ENCODE results near the gene POLR3B. TPM values are rescaled to one million over a fixed set of nuclear protein-coding genes. Genes with fewer than 3 reads are reported as not detected.

The POLR3B gene
- total RNA-seq, 1 donor from 2014 or later: 9.6 TPM

DNA sequence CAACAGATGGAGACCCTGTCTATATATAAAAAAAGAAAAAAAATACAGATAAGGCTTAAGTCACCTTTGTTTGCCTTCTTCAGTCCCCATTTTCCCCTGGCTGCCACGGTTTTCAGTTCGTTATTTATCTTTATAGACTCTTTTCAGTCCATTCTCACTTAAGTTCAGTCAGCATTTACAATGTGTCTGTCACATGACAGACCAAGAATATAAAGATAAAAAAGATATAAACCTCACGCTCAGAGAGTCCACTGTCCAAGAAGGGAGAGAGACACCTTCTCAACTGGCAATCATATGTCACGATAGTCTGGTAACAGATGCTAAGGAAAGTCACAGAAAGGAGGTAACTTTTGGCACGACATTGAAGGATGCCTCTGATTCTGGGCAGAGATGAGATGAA lies 13.4 kb upstream of the POLR3B start:
- no peak for TF ChIP-seq CTCF (IDR thresholded peaks at IDR 0.05)

GRCh38 chr12:106345746-106346145 lies 11.8 kb upstream of the POLR3B start:
- H3K27ac ChIP-seq: no peak overlapping the region
- no peak overlapping the region for H3K4me3 ChIP-seq
- peak; percentile 44 for TF ChIP-seq CTCF (IDR thresholded peaks at IDR 0.05)
- H3K4me1 ChIP-seq: peaks cover 30% of the 10 kb centered on the region
- H3K27me3 ChIP-seq (ENCODE audit: low read depth): no peaks in the 10 kb centered on the region
- H3K36me3 ChIP-seq: peaks cover 40% of the 10 kb centered on the region
- ATAC-seq (peak; percentile 66 to 71), DNase-seq (no peak)
- intact Hi-C loops (cut with DNase I): no loop called here
- H3K9me3 ChIP-seq: no peaks in the 10 kb centered on the region

More for the DNA sequence above, 13.4 kb upstream of the POLR3B start:
- Histone ChIP-seq H3K36me3 (peaks cover 44% of the 10 kb centered on the region), H3K4me3 (no peak overlapping the region), H3K27ac (peak overlapping the region; percentile 8), H3K9me3 (no peaks in the 10 kb centered on the region), H3K27me3 (ENCODE audit: low read depth) (no peaks in the 10 kb centered on the region), H3K4me1 (peaks cover 31% of the 10 kb centered on the region)
- ATAC-seq (no peak), DNase-seq (no peak)
- intact Hi-C loops (cut with DNase I): no loop called here

- TF ChIP-seq CTCF (IDR thresholded peaks at IDR 0.05): no peak
- H3K27me3 ChIP-seq (ENCODE audit: low read depth): no peaks in the 10 kb centered on the region
- no peak overlapping the region for H3K27ac ChIP-seq
- H3K9me3 ChIP-seq: no peaks in the 10 kb centered on the region
- ATAC-seq (no peak), DNase-seq (no peak)
- H3K4me3 ChIP-seq: no peak overlapping the region
- intact Hi-C loops (cut with DNase I): no loop called here
- H3K4me1 ChIP-seq: peaks cover 4% of the 10 kb centered on the region
- peaks cover 23% of the 10 kb centered on the region for H3K36me3 ChIP-seq
These were observed 9.1 kb upstream of the POLR3B start for GRCh38 chr12:106348411-106348810.

- ATAC-seq: no peak
- intact Hi-C loops (cut with DNase I): loop anchor here (10.0 kb wide), 1 partner anchor 48 kb away; the partner anchor contains the start of gene TCP11L2
- H3K27ac ChIP-seq: no peak overlapping the region
- TF ChIP-seq CTCF (IDR thresholded peaks at IDR 0.05): no peak
- H3K27me3 ChIP-seq (ENCODE audit: low read depth): no peaks in the 10 kb centered on the region
- no peak overlapping the region for H3K4me3 ChIP-seq
- DNase-seq: no peak
- H3K36me3 ChIP-seq: peaks cover 4% of the 10 kb centered on the region
- peaks cover 10% of the 10 kb centered on the region for H3K4me1 ChIP-seq
- no peaks in the 10 kb centered on the region for H3K9me3 ChIP-seq
These were observed 4.4 kb upstream of the POLR3B start for GRCh38 chr12:106353175-106353574.

DNA sequence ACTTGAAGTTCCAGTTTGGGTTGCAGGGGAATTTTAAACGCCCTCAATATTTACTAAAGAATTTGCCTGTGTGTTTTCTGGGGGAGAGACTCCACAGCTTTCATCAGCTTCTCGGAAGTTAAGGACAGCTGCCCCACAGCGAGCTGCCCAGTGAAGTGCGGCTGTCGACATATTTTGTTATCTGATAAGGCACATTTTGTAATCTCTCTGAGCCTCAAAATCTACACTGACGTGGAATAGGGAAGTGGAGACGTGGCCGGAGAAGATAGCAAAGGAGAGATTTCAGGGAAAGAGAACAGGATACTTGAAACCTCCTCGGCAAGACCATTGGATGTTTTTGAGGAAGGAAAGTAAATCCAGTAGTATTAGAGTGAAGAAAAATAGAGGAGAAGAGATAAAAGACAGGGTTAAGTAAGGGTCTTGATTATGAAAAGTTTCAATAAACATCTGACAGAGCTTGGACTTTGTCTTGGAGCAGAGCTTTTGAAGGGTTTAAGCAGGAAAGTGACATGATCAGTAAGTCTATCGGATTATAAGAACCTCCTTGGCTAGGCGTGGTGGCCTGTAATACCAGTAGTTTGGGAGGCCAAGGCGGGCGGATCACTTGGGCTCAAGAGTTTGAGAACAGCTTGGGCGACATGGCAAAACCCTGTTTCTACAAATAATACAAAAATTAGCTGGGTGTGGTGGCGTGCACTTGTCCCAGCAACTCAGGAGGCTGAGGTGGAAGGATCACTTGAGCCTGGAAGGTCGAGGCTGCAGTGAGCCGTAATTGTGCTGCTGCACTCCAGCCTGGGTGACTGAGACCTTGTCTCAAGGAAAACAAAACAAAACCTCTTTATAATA lies 1.1 kb downstream of the POLR3B start:
- H3K27ac ChIP-seq: peak overlapping the region; percentile 93
- H3K36me3 ChIP-seq: no peaks in the 10 kb centered on the region
- ATAC-seq (peak; percentile 68 to 75), DNase-seq (no peak)
- intact Hi-C loops (cut with DNase I): loop anchor here (10.0 kb wide), 1 partner anchor 54 kb away; the partner anchor contains the start of gene TCP11L2
- peak overlapping the region; percentile 78 for H3K4me3 ChIP-seq
- no peaks in the 10 kb centered on the region for H3K27me3 ChIP-seq (ENCODE audit: low read depth)
- H3K4me1 ChIP-seq: peaks cover 21% of the 10 kb centered on the region
- H3K9me3 ChIP-seq: no peaks in the 10 kb centered on the region
- TF ChIP-seq CTCF (IDR thresholded peaks at IDR 0.05): no peak

Data from lower lobe of right lung (tissue), 2 donors.